Colonic mucosa (tissue), 4 donors: ENCODE data around the gene FGF14. TPM values are rescaled to one million over a fixed set of nuclear protein-coding genes. Genes with fewer than 3 reads are reported as not detected.

Experiments used
- DNase-seq: peaks from one replicate; pipeline ENCODE4 v3.0.0-alpha.2; 2020
- H3K27ac ChIP-seq: fragments of 200-600 bp; one replicate; pipeline ENCODE4 v1.8.0; 2021
- H3K27me3 ChIP-seq: fragments of 200-600 bp; one replicate; pipeline ENCODE4 v1.8.0; 2021
- H3K36me3 ChIP-seq: fragments of 200-600 bp; one replicate; pipeline ENCODE4 v1.8.0; 2021
- H3K4me1 ChIP-seq: fragments of 200-600 bp; one replicate; pipeline ENCODE4 v1.8.0; 2021; ENCODE audit warnings: mild to moderate bottlenecking
- H3K4me3 ChIP-seq: fragments of 200-600 bp; one replicate; pipeline ENCODE4 v1.8.0; 2021
- H3K9ac ChIP-seq, 2 donors: one replicate each; pipeline ENCODE4 v1.7.0; 2013; ENCODE audit warnings: control low read depth in 2 of 2, low read depth in 2 of 2, low read length in 2 of 2
- H3K9me3 ChIP-seq: fragments of 200-600 bp; one replicate; pipeline ENCODE4 v1.8.0; 2021
- intact Hi-C: fragments of 100-400 bp; cut with DNase I; formaldehyde crosslinking; loops from one replicate; pipeline ENCODE4 v1.14.1; 2022
- total RNA-seq, 2 donors: library from RNA; stranded (reverse); fragmentation: NEBNext Ultra II Directional in 1 of 2; extraction: Animal tissue kit (Norgen Biotek cat#: 25700) in 1 of 2; gene quantifications; one replicate each; pipeline ENCODE4 v1.2.1, GENCODE V29; 2021
- TF ChIP-seq, protein P1 (sequence below): fragments of 200-600 bp; IDR thresholded peaks from one replicate; pipeline ENCODE4 v1.8.0; 2022; ENCODE audit warnings: antibody characterized with exemption, mild to moderate bottlenecking
- donor health status: healthy.
- donor health status: DM: no; HTN: no; CAD: no.
- donor health status: DM: no; HTN: no; CAD: no.

Gene FGF14
- total RNA-seq, 2 donors from 2014 or later = 0.62 to 0.85 TPM

DNA sequence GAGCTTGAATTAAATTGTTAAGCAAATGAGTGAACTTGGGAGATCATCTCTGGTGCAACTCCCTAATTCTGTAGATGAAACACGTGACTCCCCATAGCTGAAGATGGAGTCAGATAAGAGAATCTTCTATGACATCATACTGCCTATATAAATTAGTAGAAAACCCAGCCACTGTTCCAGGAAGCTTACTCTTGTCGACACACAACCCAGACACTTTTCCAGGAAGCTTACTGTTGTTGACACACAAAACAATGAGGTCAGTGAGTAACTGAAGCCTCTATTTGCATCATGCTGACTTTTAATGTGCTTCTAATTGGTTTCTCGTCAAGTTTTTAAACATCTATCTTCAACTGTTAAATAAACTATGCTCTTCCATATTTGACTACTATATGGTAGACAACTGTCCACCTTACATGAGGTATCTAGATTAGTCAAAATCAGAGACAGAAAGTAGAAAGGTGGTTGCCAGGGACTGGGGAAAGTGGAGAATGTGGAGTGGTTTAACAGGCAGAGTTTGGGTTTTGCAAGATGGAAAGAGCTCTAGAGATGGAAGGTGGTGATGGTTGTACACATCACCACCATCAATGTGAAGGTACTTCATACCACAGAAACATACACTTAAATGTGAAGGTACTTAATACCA is 168.2 kb downstream of the FGF14 start:
- Histone ChIP-seq H3K36me3 (no peaks in the 10 kb centered on the region), H3K27me3 (no peaks in the 10 kb centered on the region), H3K4me3 (no peak overlapping the region), H3K4me1 (no peaks in the 10 kb centered on the region), H3K9ac (no peak overlapping the region), H3K9me3 (no peaks in the 10 kb centered on the region), H3K27ac (no peak overlapping the region)
- intact Hi-C loops = no loop called here
- TF ChIP-seq, protein P1, sequence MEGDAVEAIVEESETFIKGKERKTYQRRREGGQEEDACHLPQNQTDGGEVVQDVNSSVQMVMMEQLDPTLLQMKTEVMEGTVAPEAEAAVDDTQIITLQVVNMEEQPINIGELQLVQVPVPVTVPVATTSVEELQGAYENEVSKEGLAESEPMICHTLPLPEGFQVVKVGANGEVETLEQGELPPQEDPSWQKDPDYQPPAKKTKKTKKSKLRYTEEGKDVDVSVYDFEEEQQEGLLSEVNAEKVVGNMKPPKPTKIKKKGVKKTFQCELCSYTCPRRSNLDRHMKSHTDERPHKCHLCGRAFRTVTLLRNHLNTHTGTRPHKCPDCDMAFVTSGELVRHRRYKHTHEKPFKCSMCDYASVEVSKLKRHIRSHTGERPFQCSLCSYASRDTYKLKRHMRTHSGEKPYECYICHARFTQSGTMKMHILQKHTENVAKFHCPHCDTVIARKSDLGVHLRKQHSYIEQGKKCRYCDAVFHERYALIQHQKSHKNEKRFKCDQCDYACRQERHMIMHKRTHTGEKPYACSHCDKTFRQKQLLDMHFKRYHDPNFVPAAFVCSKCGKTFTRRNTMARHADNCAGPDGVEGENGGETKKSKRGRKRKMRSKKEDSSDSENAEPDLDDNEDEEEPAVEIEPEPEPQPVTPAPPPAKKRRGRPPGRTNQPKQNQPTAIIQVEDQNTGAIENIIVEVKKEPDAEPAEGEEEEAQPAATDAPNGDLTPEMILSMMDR = no peak
- no peak for DNase-seq

DNA sequence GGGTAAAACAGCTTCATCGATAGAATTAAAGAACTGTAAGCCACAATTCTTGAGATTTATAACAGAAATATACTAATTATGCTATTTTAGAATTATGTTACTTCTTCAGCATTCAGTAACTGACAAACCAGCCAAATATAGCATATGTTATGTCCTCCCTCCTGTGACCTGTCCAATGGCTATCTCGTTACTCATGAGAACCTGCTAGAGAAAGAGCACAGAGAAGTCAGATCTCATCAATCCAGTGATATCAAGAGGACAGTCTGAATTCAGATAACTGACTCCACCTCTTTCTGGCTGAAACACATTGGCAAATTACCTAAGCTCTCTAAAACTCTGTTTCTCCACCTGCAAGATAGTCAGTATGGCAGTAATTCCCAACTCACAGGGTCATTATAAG is 170.4 kb downstream of the FGF14 start:
- Histone ChIP-seq H3K9ac (no peak overlapping the region), H3K27ac (no peak overlapping the region), H3K36me3 (no peaks in the 10 kb centered on the region), H3K4me3 (no peak overlapping the region), H3K4me1 (no peaks in the 10 kb centered on the region), H3K27me3 (no peaks in the 10 kb centered on the region), H3K9me3 (no peaks in the 10 kb centered on the region)
- no peak for DNase-seq
- TF ChIP-seq, protein P1 = no peak
- intact Hi-C loops = no loop called here

- no peak overlapping the region for H3K9ac ChIP-seq
- H3K4me3 ChIP-seq = no peak overlapping the region
- no peak for DNase-seq
- H3K9me3 ChIP-seq = no peaks in the 10 kb centered on the region
- intact Hi-C loops = no loop called here
- no peaks in the 10 kb centered on the region for H3K36me3 ChIP-seq
- no peaks in the 10 kb centered on the region for H3K27me3 ChIP-seq
- H3K4me1 ChIP-seq = no peaks in the 10 kb centered on the region
- H3K27ac ChIP-seq = no peak overlapping the region
- TF ChIP-seq, protein P1 = no peak
Measured at GRCh38 chr13:102227741-102228140, 174.1 kb downstream of the FGF14 start.

- Histone ChIP-seq H3K9me3 (no peaks in the 10 kb centered on the region), H3K27ac (no peak overlapping the region), H3K27me3 (no peaks in the 10 kb centered on the region), H3K9ac (no peak overlapping the region), H3K36me3 (no peaks in the 10 kb centered on the region), H3K4me1 (no peaks in the 10 kb centered on the region), H3K4me3 (no peak overlapping the region)
- no peak for DNase-seq
- intact Hi-C loops = no loop called here
- TF ChIP-seq, protein P1 = no peak
Measured at GRCh38 chr13:102226591-102226990, 175.3 kb downstream of the FGF14 start.

DNA sequence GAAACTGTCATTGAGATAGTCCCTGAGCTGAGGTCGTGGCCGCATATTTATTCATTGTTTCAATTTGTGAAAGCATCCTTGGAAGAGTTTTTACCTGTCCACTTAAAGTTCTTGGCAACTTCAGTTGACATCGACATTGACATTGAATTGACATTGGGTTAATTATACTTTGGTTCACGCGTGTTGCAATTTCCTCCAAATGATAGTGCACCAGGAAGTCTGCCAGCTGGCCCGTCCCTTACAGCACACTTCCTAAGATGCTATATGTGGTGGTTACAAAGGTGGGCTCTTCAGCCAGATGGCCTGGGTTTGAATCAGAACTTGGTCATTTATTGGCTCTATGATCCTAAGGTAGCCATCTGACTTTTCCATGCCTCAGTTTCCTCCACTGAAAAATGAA is 176.0 kb downstream of the FGF14 start:
- Histone ChIP-seq H3K9me3 (no peaks in the 10 kb centered on the region), H3K36me3 (no peaks in the 10 kb centered on the region), H3K9ac (no peak overlapping the region), H3K27ac (no peak overlapping the region), H3K4me3 (no peak overlapping the region), H3K4me1 (no peaks in the 10 kb centered on the region), H3K27me3 (no peaks in the 10 kb centered on the region)
- intact Hi-C loops = no loop called here
- TF ChIP-seq, protein P1 = no peak
- DNase-seq = no peak
